H9 (cell line): Measurements from ENCODE around the gene INSR. TPM values are rescaled to one million over a fixed set of nuclear protein-coding genes. Genes with fewer than 3 reads are reported as not detected.

Experiments
- DNase-seq: peaks from one replicate; pipeline ENCODE4 v3.0.0-alpha.2; 2017
- H2AFZ ChIP-seq: one replicate; pipeline ENCODE4 v1.6.1; 2013; ENCODE audit warnings: mild to moderate bottlenecking, low read length, control low read depth, moderate library complexity
- H2AK5ac ChIP-seq: 2 replicates; pipeline ENCODE4 v1.6.1; 2013; ENCODE audit warnings: low read length, control low read depth, mixed read lengths; ENCODE audit not compliant: insufficient read length
- H2BK120ac ChIP-seq: one replicate; pipeline ENCODE4 v1.6.1; 2013; ENCODE audit warnings: low read depth, mild to moderate bottlenecking, low read length, control low read depth, inconsistent platforms; ENCODE audit not compliant: poor library complexity, severe bottlenecking
- H2BK12ac ChIP-seq: 2 replicates; pipeline ENCODE4 v1.6.1; 2013; ENCODE audit warnings: low read length, control low read depth, mixed read lengths, low read depth; ENCODE audit not compliant: insufficient read length
- H2BK15ac ChIP-seq: 2 replicates; pipeline ENCODE4 v1.6.1; 2013; ENCODE audit warnings: low read depth, low read length, control low read depth
- H2BK20ac ChIP-seq: one replicate; pipeline ENCODE4 v1.6.1; 2013; ENCODE audit warnings: low read depth, mild to moderate bottlenecking, low read length, control low read depth, inconsistent platforms; ENCODE audit not compliant: poor library complexity, severe bottlenecking
- H2BK5ac ChIP-seq: 2 replicates; pipeline ENCODE4 v1.6.1; 2013; ENCODE audit warnings: low read length, control low read depth, mixed read lengths; ENCODE audit not compliant: insufficient read length
- H3K14ac ChIP-seq: 2 replicates; pipeline ENCODE4 v1.6.1; 2013; ENCODE audit warnings: low read length, control low read depth; ENCODE audit not compliant: insufficient read depth
- H3K18ac ChIP-seq: 2 replicates; pipeline ENCODE4 v1.6.1; 2013; ENCODE audit warnings: low read depth, mild to moderate bottlenecking, mixed read lengths, low read length, control low read depth; ENCODE audit not compliant: insufficient read length
- H3K23ac ChIP-seq: 2 replicates; pipeline ENCODE4 v1.6.1; 2013; ENCODE audit warnings: low read length, control low read depth, mixed read lengths, low read depth; ENCODE audit not compliant: insufficient read length
- H3K23me2 ChIP-seq: 2 replicates; pipeline ENCODE4 v1.6.1; 2013; ENCODE audit warnings: low read depth, mild to moderate bottlenecking, mixed read lengths, low read length, control low read depth; ENCODE audit not compliant: insufficient read length, poor library complexity, severe bottlenecking
- H3K27ac ChIP-seq: 2 replicates; pipeline ENCODE4 v1.5.1; 2013; ENCODE audit warnings: low read length, control low read depth, mixed read lengths, low read depth; ENCODE audit not compliant: insufficient read length
- H3K27me3 ChIP-seq: 2 replicates; pipeline ENCODE4 v1.6.1; 2013; ENCODE audit warnings: low read length, control low read depth, inconsistent platforms; ENCODE audit not compliant: insufficient read depth
- H3K4ac ChIP-seq: 2 replicates; pipeline ENCODE4 v1.6.1; 2013; ENCODE audit warnings: low read depth, mild to moderate bottlenecking, control low read depth, inconsistent platforms, low read length, moderate library complexity
- H3K4me1 ChIP-seq: 2 replicates; pipeline ENCODE4 v1.6.1; 2013; ENCODE audit warnings: low read length, control low read depth, inconsistent platforms; ENCODE audit not compliant: insufficient read depth
- H3K4me2 ChIP-seq: 2 replicates; pipeline ENCODE4 v1.6.1; 2013; ENCODE audit warnings: low read length, control low read depth, mixed read lengths; ENCODE audit not compliant: insufficient read length, insufficient read depth
- H3K56ac ChIP-seq: 2 replicates; pipeline ENCODE4 v1.6.1; 2013; ENCODE audit warnings: low read depth, mild to moderate bottlenecking, mixed read lengths, low read length, control low read depth; ENCODE audit not compliant: insufficient read length
- H3K79me1 ChIP-seq: 2 replicates; pipeline ENCODE4 v1.6.1; 2013; ENCODE audit warnings: low read depth, mild to moderate bottlenecking, moderate library complexity, low read length, control low read depth, inconsistent platforms; ENCODE audit not compliant: insufficient read depth, poor library complexity, severe bottlenecking
- H3K79me2 ChIP-seq: 2 replicates; pipeline ENCODE4 v1.6.1; 2013; ENCODE audit warnings: low read length, control low read depth, inconsistent platforms; ENCODE audit not compliant: insufficient read depth
- H3K9ac ChIP-seq: 2 replicates; pipeline ENCODE4 v1.6.1; 2013; ENCODE audit warnings: low read length, control low read depth, mixed read lengths; ENCODE audit not compliant: insufficient read length; ENCODE audit errors: extremely low read depth
- H3K9me3 ChIP-seq: one replicate; pipeline ENCODE4 v1.6.1; 2013; ENCODE audit warnings: low read depth, low read length, inconsistent platforms; ENCODE audit not compliant: control insufficient read depth
- H3T11ph ChIP-seq: one replicate; pipeline ENCODE4 v1.6.1; 2013; ENCODE audit warnings: mild to moderate bottlenecking, low read length, control low read depth, inconsistent platforms
- H4K20me1 ChIP-seq: one replicate; pipeline ENCODE4 v1.6.1; 2013; ENCODE audit not compliant: control insufficient read depth, insufficient read length, insufficient read depth
- H4K5ac ChIP-seq: 2 replicates; pipeline ENCODE4 v1.6.1; 2013; ENCODE audit warnings: low read depth, mild to moderate bottlenecking, mixed read lengths, low read length, control low read depth; ENCODE audit not compliant: insufficient read length
- H4K8ac ChIP-seq: replicated peaks from 2 replicates; pipeline ENCODE4 v1.6.1; 2013; ENCODE audit warnings: low read length, control low read depth, mixed read lengths, low read depth; ENCODE audit not compliant: insufficient read length
- H4K91ac ChIP-seq: 2 replicates; pipeline ENCODE4 v1.6.1; 2013; ENCODE audit warnings: low read depth, mild to moderate bottlenecking, moderate library complexity, mixed read lengths, low read length, control low read depth; ENCODE audit not compliant: insufficient read length
- H3K27ac Mint-ChIP-seq, 3 experiments: 2 replicates in 2 of 3; 3 replicates in 1 of 3; pipeline ENCODE4 v1.8.0; 2020 to 2021; ENCODE audit warnings: mixed read lengths in 3 of 3, mild to moderate bottlenecking in 1 of 3, moderate library complexity in 1 of 3
- H3K27me3 Mint-ChIP-seq: 2 replicates; pipeline ENCODE4 v1.8.0; 2021; ENCODE audit warnings: low read depth, mild to moderate bottlenecking, moderate library complexity, mixed read lengths
- H3K36me3 Mint-ChIP-seq, 3 experiments: 2 replicates in 2 of 3; 3 replicates in 1 of 3; pipeline ENCODE4 v1.8.0; 2020 to 2021; ENCODE audit warnings: low read depth in 3 of 3, mixed read lengths in 3 of 3; ENCODE audit not compliant: insufficient read depth in 1 of 3
- H3K4me1 Mint-ChIP-seq, 2 experiments: 2 replicates each; pipeline ENCODE4 v1.8.0; 2020; ENCODE audit warnings: mixed read lengths in 2 of 2
- H3K4me3 Mint-ChIP-seq, 2 experiments: 2 replicates in 1 of 2; 3 replicates in 1 of 2; pipeline ENCODE4 v1.8.0; 2020 to 2021; ENCODE audit warnings: mild to moderate bottlenecking in 2 of 2, mixed read lengths in 2 of 2, moderate library complexity in 1 of 2
- H3K9me3 Mint-ChIP-seq, 2 experiments: 2 replicates in 1 of 2; 3 replicates in 1 of 2; pipeline ENCODE4 v1.8.0; 2020; ENCODE audit warnings: mild to moderate bottlenecking in 2 of 2, mixed read lengths in 2 of 2, moderate library complexity in 1 of 2
- total RNA-seq: library from RNA; stranded (reverse); gene quantifications from 2 replicates; pipeline ENCODE4 v1.2.1, GENCODE V29; 2021
- TF ChIP-seq, protein P1 (sequence below): fragments of 200-600 bp; sonication (generic); conservative IDR thresholded peaks from 3 replicates; pipeline ENCODE4 v1.8.0; 2021; ENCODE audit warnings: antibody characterized with exemption, mild to moderate bottlenecking

Gene INSR
- total RNA-seq, 1 experiment from 2014 or later: 39.8 TPM

DNA sequence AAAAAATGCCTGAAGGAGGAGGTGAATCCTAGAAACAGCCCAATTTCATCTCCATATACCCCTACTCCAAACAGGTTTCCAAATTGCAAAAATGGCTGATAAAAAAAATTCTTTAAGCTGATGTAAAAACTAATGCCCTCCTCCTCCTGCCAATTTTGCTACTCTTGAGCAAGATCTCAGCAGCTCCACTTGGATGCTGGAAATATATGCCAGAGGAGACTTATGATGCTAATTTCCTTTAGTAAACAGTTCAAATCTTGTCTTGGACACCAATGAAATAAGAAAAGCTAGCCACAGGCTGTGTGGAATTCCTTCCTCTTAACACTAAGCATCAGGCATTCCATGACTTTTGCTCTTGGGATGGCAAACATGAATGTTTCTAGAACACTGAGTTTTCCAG is 67.5 kb downstream of the INSR start:
- H3K4ac ChIP-seq: no peak overlapping the region
- no peaks in the 10 kb centered on the region for H3K27me3 ChIP-seq
- H4K20me1 ChIP-seq: no peaks in the 10 kb centered on the region
- no peak overlapping the region for H3K9ac ChIP-seq
- H3K79me2 ChIP-seq: no peaks in the 10 kb centered on the region; the same call in 1 of the 2 replicates
- Mint-ChIP-seq H3K4me1 (peaks cover 15 to 20% of the 10 kb centered on the region in 2 experiments), H3K4me3 (no peak overlapping the region), H3K27ac (no peak overlapping the region), H3K9me3 (no peaks in the 10 kb centered on the region), H3K27me3 (no peaks in the 10 kb centered on the region), H3K36me3 (no peaks in the 10 kb centered on the region; a peak in 1 of 7 replicates)
- H2BK15ac ChIP-seq: no peak overlapping the region
- H3K9me3 ChIP-seq: no peaks in the 10 kb centered on the region
- no peaks in the 10 kb centered on the region for H3K4me1 ChIP-seq
- H3K27ac ChIP-seq: no peak overlapping the region
- no peak overlapping the region for H2AK5ac ChIP-seq
- no peak overlapping the region for H4K8ac ChIP-seq
- H3K56ac ChIP-seq: no peak overlapping the region
- no peak for DNase-seq
- H2BK12ac ChIP-seq: no peak overlapping the region
- peaks cover 3% of the 10 kb centered on the region for H3K79me1 ChIP-seq
- H2BK5ac ChIP-seq: no peak overlapping the region
- no peak overlapping the region for H4K5ac ChIP-seq
- H3K23me2 ChIP-seq: no peaks in the 10 kb centered on the region
- H3K18ac ChIP-seq: no peak overlapping the region
- H3K23ac ChIP-seq: no peak overlapping the region
- no peak overlapping the region for H2BK20ac ChIP-seq
- H4K91ac ChIP-seq: no peak overlapping the region
- H2BK120ac ChIP-seq: no peak overlapping the region
- H3K4me2 ChIP-seq: no peak overlapping the region
- TF ChIP-seq, protein P1, sequence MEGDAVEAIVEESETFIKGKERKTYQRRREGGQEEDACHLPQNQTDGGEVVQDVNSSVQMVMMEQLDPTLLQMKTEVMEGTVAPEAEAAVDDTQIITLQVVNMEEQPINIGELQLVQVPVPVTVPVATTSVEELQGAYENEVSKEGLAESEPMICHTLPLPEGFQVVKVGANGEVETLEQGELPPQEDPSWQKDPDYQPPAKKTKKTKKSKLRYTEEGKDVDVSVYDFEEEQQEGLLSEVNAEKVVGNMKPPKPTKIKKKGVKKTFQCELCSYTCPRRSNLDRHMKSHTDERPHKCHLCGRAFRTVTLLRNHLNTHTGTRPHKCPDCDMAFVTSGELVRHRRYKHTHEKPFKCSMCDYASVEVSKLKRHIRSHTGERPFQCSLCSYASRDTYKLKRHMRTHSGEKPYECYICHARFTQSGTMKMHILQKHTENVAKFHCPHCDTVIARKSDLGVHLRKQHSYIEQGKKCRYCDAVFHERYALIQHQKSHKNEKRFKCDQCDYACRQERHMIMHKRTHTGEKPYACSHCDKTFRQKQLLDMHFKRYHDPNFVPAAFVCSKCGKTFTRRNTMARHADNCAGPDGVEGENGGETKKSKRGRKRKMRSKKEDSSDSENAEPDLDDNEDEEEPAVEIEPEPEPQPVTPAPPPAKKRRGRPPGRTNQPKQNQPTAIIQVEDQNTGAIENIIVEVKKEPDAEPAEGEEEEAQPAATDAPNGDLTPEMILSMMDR: no peak
- H3K14ac ChIP-seq: no peak overlapping the region
- H2AFZ ChIP-seq: no peak overlapping the region
- no peak overlapping the region for H3T11ph ChIP-seq
